Measurements from ENCODE around the gene NTF4. TPM values are rescaled to one million over a fixed set of nuclear protein-coding genes. Genes with fewer than 3 reads are reported as not detected.

NTF4 gene
- total RNA-seq, 2 donors from 2014 or later, result not detected

GRCh38 chr19:49014123-49014869 lies 50.3 kb downstream of the NTF4 start:
- DNase-seq (no peak), ATAC-seq (no peak)
- TF ChIP-seq CTCF (IDR thresholded peaks at IDR 0.05), result no peak
- no peak for TF ChIP-seq POLR2A (IDR thresholded peaks at IDR 0.05)
- intact Hi-C loops (cut with DNase I), result no loop called here
- H3K4me1 ChIP-seq, result peaks cover 21% of the 10 kb centered on the region
- H3K9me3 ChIP-seq, result no peaks in the 10 kb centered on the region
- H3K4me3 ChIP-seq, result no peak overlapping the region
- H3K36me3 ChIP-seq (replicated peaks in 1 of 2; ENCODE audit: insufficient read depth in 1 of 2, low read depth in 2 of 2), result peaks cover 0 to 11% of the 10 kb centered on the region in 2 donors
- WGBS, 2 donors, result 91 to 92% methylated on average over 18 to 32 of the region's 32 CpGs
- H3K27ac ChIP-seq, result no peak overlapping the region
- no peaks in the 10 kb centered on the region for H3K27me3 ChIP-seq

GRCh38 chr19:49011194-49011593 lies 53.4 kb downstream of the NTF4 start:
- Histone ChIP-seq H3K27ac (no peak overlapping the region), H3K4me1 (no peaks in the 10 kb centered on the region), H3K36me3 (replicated peaks in 1 of 2; ENCODE audit: insufficient read depth in 1 of 2, low read depth in 2 of 2) (peaks cover 0 to 15% of the 10 kb centered on the region in 2 donors), H3K4me3 (no peak overlapping the region), H3K27me3 (no peaks in the 10 kb centered on the region), H3K9me3 (no peaks in the 10 kb centered on the region)
- ATAC-seq (no peak), DNase-seq (no peak)
- WGBS, 2 donors, result 85 to 90% methylated on average over 7 to 17 of the region's 17 CpGs
- intact Hi-C loops (cut with DNase I), result no loop called here
- no peak for TF ChIP-seq POLR2A (IDR thresholded peaks at IDR 0.05)
- no peak for TF ChIP-seq CTCF (IDR thresholded peaks at IDR 0.05)

Small RNA genes within 50 kb of the gene (small RNA-seq; reads per million reads assigned to genes)
- not detected for gene RN7SL708P

Other genes starting within 250 kb of the NTF4 start
- gene HSD17B14, start 228.3 kb downstream of the NTF4 start, total RNA-seq, result 1 to 10 TPM; 2.1 to 3.3 TPM
- gene PLEKHA4, start 196.2 kb downstream of the NTF4 start, total RNA-seq, result 10 to 100 TPM in 1 of 2 donors, 1 to 10 TPM in 1; 6.5 to 21.1 TPM
- gene PPP1R15A, start 192.4 kb downstream of the NTF4 start, total RNA-seq, result 10 to 100 TPM; 17.9 to 49.4 TPM
- not detected for gene TULP2, start 166.1 kb downstream of the NTF4 start, total RNA-seq
- 100 to 1,000 TPM; 129 to 170 TPM for gene NUCB1, start 164.5 kb downstream of the NTF4 start, total RNA-seq
- not detected for gene DHDH, start 131.1 kb downstream of the NTF4 start, total RNA-seq
- gene BAX, start 109.9 kb downstream of the NTF4 start, total RNA-seq, result 10 to 100 TPM; 15.3 to 22.7 TPM
- gene FTL, start 99.5 kb downstream of the NTF4 start, total RNA-seq, result 1,000 to 10,000 TPM; 1,824 to 3,385 TPM
- gene GYS1, start 71.5 kb downstream of the NTF4 start, total RNA-seq, result 10 to 100 TPM in 1 of 2 donors, 1 to 10 TPM in 1; 7.5 to 17.8 TPM
- 10 to 100 TPM; 46.5 to 47.2 TPM for gene RUVBL2, start 70.9 kb downstream of the NTF4 start, total RNA-seq
- 10 to 100 TPM in 1 of 2 donors, not detected in 1; 45.8 TPM for gene LHB, start 47.7 kb downstream of the NTF4 start, total RNA-seq
- not detected for gene CGB3, start 40.5 kb downstream of the NTF4 start, total RNA-seq
- gene CGB2, start 32.9 kb downstream of the NTF4 start, total RNA-seq, result not detected
- gene CGB1, start 27.9 kb downstream of the NTF4 start, total RNA-seq, result not detected
- not detected for gene CGB5, start 21.0 kb downstream of the NTF4 start, total RNA-seq
- not detected for gene CGB8, start 15.7 kb downstream of the NTF4 start, total RNA-seq
- not detected for gene CGB7, start 7.1 kb downstream of the NTF4 start, total RNA-seq
- gene KCNA7, start 7.9 kb upstream of the NTF4 start, total RNA-seq, result not detected
- gene SNRNP70, start 20.6 kb upstream of the NTF4 start, total RNA-seq, result 100 to 1,000 TPM; 199 to 588 TPM
- 10 to 100 TPM in 1 of 2 donors, 1 to 10 TPM in 1; 8.3 to 24.1 TPM for gene LIN7B, start 49.6 kb upstream of the NTF4 start, total RNA-seq
- gene C19orf73, start 54.3 kb upstream of the NTF4 start, total RNA-seq, result 1 to 10 TPM in 1 of 2 donors, not detected in 1; 2.3 TPM
- 10 to 100 TPM in 1 of 2 donors, 1 to 10 TPM in 1; 6.7 to 15.2 TPM for gene PPFIA3, start 54.7 kb upstream of the NTF4 start, total RNA-seq
- gene HRC, start 90.6 kb upstream of the NTF4 start, total RNA-seq, result 1 to 10 TPM; 2.1 to 4.3 TPM
- gene TRPM4, start 93.0 kb upstream of the NTF4 start, total RNA-seq, result 10 to 100 TPM; 15.8 to 28.0 TPM

Data from body of pancreas (tissue), 4 donors.